HG03575 (cell line): ENCODE results near the gene CHRNA4.

Experiments used
- ATAC-seq: cut with Tn5 transposase; IDR thresholded peaks from one replicate; pipeline ENCODE4 v1.9.1; 2021; ENCODE audit not compliant: unreplicated experiment, insufficient number of reproducible peaks, low FRiP score; ENCODE audit errors: extremely low read depth

CHRNA4 gene

DNA sequence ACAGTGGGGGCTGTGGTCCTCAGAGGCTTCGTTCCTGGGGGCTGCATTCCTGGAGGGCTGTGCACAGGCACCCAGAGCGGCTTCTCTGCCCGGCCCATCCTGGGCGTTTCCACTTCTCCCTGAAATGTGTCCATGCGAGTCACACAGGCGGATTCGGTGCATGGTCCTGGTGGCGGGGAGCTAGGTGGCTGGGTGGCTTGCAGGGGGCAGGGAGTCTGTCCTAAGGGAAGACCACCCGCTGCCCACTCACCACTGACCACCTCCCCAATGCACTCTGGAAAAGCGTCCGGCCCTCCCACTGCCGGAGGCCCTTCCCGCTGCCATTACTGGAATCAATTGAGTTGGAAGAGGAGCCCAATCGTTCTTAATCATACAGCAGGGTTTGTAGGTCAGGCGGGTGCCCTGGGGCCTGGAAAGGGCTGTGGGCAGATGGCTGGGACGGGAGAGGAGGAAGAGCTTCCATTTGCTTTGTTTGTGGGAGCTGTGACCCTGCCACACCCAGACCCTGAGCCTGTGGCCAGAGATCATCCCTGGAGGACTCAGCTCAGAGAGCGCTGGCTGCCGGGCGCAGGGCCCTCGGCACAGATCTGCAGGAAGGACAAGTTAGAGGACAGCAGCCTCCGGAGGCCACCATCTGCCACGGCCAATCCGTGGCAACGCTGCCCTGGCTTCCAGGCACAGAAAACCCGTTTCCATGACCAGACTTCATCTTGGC lies 6.4 kb downstream of the CHRNA4 start:
- no peak for ATAC-seq

DNA sequence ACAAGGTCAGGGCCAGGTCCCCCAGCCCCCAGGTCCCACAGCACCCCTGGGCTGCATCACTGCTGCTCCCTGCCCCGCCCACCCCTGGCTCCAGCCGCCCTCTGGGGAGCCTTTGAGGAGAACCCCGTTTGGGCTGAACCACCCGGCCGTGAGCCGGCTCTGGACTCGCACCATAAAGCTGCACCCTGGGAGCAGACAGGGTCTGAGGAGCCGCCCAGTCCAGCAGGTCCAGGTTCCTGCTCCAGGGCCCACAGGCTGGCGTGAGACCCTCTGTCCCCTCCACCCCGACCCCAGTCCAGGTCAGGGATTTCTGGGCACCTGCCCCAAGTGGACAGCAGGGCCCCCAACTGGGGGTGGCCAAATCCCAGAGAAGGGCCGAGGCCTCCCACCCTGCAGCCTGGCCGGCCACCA lies 8.3 kb downstream of the CHRNA4 start:
- no peak for ATAC-seq

DNA sequence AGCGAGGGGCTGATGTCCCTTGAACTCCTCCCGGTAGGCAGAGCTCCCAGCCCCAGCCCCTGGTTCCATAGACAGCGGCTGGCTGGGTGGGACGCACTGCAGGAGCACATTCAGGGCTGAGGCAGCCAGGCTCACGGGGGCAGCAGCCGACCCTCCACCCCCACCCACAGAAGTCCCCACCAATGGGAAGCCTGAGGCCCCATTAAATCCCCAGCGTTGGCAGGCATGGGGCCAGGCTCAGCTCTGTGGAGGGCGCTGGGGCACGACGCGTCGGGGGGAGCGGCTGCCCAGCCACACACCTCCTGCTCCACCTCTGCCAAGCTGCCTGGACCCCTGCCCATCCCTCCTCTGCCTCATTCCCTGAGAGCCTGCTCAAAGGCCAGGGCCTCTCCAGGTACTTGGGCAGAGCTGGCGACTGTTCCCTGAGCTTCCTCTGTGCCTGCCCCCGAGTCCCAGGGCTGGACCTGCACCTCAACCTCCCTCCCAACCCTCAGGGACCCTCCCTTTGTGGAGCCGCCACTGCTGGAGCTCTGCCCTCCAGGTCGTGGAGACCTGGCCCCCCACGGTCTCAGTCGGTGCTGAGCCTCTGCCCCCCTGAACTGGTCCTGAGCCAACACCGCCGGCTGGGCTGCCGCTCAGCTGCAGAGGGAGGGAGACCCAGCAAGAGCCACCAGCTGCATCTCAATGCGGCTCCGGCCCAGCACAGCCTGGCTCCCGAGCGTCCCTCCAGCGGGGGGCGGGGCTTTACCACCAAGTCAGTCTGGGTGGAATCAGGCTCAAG lies 9.1 kb downstream of the CHRNA4 start:
- no peak for ATAC-seq

DNA sequence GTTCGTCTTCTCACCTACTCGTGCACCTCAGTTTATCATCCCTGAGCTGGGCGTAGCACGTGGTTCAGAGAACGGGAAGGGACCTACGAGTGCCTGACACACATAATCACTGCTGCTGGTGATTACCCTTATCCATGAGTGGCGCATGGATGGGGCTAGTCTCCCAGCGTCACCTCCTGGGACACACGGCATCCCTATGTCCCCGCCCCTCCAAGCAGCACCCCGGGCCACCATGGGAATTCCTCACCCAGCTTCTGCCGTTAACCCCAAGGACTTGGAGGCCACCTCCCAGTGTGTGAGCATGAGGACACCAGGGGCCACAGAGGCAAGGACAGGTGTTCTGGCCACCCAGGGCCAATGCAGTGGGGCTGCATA lies 9.8 kb downstream of the CHRNA4 start:
- ATAC-seq = no peak

DNA sequence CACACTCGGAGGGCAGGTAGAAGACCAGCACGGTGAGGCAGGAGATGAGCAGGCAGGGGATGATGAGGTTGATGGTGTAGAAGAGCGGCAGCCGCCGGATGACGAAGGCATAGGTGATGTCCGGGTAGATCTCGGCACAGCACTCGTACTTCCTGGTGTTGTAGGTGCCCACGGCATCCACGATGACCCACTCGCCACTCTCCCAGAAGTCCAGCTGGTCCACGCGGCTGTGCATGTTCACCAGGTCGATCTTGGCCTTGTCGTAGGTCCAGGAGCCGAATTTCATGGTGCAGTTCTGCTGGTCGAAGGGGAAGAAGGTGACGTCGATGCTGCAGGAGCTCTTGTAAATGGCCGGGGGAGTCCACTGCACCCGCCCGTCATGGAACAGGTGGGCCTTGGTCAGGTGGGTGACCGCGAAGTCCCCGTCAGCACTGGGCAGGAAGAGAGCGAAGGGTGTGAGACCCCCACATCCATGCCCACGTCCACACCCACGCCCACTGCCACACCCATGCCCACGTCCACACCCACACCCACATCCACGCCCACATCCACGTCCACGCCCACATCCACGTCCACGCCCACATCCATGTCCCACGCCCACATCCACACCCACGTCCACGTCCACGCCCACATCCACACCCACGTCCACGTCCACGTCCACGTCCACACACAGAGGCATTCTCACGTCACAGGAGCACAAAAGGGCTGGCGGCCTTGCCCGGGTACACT lies 10.4 kb downstream of the CHRNA4 start:
- no peak for ATAC-seq

DNA sequence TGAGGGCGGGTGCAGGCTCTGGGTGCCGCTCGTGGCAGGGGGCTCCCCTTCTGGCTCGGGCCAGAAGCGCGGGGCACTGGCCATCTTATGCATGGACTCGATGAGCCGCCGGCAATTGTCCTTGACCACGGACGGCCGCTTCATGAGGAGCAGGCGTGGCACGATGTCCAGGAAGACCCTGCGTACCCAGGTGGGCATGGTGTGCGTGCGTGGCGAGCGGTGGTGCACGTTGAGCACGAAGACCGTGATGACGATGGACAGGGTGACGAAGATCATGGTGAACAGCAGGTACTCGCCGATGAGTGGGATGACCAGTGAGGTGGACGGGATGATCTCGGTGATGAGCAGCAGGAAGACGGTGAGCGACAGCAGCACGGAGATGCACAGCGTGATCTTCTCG lies 11.0 kb downstream of the CHRNA4 start:
- ATAC-seq = no peak

DNA sequence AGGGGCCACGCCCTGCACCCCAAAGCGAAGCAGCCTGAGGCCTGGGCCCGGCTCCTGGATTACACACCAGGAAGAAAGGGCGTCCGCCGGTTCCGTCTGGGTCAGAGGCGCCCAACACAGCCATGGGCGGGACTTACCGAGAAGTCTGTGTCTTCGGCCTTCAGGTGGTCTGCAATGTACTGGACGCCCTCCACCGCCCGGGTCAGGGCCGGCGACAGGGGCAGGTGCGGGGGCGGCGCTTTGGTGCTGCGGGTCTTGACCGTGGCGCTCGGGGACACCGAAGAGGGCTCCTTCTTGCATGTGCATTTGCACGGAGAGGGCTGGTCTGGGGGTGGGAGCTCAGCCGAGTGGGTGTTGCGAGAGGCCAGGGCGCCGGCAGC lies 11.6 kb downstream of the CHRNA4 start:
- no peak for ATAC-seq

DNA sequence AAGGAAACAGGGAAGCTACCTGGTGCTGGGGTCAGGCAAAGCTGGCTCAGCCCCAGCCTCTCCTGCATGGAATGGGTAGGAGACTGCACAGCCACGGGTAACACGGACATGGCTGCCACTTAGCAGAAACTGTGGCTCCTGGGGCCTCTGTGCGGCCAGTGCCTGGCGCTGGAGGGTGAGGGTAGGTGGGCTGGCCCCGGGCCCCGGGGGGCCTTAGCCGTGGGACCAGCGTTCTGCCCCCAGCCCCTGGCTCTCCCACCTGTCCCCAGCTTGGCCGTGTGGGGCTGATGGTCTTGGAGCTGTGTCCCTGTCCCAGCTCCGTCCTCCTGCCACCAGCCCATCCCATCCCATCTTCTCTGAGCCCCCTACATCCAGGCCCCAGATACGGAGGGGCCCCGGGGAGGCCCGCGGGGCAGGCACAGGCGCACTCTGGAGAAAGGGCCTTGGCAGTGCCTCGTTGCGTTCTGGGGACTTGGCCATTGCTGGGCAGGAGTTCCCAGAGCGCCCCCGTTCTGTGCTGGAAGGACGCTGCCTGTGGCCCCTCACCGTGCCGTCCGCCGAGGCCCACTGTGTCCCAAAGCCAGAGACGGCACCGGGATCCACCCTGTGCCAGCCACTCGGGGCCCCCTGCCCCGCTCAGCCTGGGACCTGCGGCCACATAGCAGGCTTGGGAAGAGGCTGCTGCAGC lies 12.2 kb downstream of the CHRNA4 start:
- ATAC-seq = no peak

DNA sequence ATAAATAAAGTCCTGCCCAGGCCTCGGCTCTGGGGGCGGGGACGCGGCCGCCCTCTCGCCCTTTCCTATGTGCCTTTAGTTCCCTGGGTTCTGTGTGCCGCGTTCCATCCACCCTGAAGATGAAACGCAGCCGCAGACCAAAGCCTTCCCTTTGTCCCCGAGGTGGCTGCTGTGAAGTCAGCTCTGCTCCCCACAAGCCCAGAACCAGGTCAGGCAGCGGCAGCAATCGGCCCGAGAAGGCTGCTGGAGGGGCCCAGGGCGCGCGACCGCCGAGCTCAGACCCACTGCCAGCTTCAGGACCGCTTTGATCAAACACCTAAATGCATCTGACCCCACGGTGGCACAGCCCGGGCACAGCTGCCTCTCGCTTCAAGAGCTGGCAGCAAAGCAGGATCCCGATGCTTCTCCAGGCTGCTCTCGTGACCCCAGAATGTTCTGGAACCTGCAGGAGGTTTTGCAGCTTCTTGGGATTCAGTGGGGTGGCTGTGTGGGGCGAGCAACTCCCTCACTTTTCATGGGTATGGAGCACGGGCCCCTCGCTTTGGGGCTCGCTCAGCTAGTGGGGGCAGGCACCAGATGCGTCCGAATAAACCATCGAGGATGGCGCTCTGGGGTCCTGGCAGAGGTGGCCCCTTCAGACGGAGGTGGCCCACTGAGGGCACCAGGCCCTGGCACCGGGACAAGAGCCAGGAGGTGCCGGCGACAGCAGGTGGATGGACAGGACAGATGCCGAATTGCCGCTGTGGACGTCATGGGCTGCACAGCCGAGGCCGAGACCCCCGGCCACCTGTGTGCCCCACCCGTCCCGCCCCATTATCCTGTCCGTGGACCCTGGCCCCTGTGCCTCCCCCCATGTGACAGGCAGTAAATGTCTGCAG lies 13.0 kb downstream of the CHRNA4 start:
- no peak for ATAC-seq

DNA sequence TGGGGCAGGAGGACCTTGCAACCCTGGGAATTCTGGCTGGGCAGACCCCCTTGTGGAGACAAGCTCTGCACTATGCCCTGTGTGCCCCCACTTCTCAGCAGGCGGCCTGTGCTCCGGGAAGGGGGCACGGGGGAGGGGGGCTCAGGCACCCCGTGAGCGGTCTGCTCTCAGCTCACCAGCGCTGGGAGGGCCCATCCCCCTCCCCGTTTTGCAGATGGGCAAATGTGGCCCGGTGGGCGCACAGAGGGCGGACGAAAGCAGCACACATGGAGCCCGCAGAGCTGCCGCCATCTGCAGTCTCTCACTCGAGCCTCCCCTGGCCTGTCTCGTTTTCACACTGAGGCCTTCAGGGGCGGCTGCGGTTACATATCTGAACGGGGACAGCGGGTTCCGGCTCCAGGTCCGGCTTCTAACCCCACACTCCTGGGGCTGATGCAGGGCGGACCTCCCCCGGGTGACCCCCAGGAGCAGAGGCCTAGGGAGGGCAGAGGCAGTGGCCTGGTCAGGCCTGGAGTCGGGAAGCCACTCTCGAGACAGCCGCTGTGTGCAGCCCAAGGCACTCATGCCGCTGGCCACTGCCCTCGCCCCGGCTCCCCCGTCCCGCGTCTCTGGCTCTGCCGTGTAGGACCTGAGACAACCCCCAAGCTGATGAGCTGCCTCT lies 13.9 kb downstream of the CHRNA4 start:
- ATAC-seq = no peak

DNA sequence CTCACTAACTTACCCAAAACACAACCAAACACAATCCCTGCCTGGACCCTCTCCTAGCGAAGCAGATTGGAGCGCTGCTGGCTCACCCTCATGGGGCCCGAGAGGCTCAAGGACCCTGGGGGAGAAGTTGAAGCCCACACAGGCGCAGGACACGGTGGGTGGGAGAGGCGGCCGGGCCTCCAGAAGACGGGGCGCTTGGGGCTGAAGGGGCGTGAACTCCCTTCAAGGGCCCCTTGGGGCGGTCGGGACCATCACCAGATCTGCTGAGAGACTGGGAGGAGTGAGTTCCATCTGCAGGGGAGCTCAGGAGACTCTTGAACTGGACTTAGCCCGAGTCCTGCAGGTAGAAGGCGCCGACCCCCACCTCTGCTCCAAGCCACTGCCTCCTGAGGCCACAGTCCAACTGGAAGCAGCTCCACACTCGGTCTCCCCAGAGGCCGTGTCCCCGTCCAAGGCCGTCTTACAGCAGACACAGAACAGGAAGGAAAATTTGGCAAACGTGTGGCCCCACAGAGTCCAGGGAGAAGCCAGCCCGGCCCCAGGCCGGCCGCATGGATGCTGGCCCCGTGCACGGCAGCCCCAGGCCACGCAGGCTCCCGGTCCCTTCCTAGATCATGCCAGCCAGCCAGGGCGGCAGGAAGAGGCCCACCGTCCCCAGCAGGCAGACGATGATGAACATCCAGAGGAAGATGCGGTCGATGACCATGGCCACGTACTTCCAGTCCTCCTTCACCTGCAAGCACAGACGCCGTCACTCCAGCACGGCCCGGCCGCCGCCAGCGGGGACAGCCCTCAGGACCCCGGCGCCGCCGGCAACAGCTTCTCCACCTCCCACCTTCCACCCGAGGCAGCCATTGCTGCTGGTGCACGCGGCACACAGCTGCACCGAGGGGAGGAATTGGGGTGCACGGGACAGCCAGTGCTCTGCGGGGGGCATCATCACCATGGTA lies 14.7 kb downstream of the CHRNA4 start:
- no peak for ATAC-seq

DNA sequence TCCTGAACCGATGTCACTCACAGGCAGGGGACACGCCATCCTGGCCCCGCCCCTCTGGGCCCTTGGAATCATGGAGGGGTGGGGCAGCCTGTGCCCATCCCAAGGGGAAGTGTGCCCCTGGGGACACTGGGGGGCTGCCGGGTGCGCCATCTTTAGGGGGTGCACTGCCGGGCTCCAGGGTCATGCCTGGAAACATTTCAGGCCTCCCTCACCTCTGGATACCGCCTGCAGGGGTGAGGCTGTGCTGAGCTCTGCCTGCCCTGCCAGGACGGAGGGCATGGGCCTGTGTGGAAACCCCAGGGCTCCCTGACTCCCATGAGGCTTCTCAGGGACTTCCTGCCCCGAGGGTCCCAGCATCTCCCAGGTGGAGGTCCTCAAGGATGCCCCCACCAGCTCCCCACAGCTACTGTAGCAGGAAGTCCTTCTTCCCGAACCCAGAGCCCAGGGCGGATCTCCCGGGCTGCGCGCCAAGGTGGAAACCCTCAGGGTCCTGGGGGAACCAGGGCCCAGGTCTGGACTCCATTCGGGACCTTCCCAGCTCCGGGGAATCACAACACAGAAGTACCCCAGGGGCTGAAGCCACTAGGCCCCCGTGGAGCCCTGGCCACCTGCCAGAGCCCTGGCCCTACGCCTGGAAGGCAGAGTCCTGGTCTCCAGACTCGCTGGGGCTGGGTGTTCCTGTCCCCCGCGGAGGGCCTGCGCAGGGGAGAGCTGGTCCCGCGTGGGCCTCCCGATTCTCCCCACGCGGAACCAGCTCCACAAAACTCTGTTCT lies 15.6 kb downstream of the CHRNA4 start:
- ATAC-seq = no peak

DNA sequence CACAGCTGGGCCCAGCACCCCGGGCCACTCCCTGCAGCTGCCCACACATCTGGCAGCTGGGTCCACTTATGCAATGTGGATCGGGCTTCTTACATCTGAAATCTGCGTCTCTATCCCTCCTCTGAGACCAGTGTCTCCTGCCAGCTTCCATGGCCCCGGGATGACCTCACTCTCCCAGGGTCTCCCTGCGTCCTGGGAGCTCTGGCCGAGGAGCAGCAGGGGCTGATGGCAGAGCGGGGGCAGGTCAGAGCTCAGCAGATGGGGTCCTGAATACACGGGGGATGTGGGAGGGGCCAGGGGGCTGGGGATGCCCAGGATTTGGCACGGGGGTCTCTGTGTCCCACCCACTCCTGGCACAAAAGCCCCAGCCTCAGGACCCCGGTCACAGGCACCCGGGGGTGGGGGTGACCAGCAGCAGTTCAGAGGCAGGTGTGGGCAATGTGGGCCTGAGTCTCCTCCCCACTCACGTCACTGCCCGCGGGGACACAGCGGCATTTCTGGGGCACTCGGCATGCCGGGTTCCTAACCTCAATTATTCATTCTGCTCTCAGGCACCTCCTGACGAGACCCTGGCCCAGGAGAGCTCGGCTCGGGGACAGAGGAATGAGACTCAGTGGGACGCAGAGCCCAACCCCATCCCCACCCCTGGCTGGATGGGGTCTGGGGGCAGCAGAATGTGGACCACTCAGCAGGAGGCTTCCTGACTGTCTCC lies 16.4 kb downstream of the CHRNA4 start:
- ATAC-seq = no peak

DNA sequence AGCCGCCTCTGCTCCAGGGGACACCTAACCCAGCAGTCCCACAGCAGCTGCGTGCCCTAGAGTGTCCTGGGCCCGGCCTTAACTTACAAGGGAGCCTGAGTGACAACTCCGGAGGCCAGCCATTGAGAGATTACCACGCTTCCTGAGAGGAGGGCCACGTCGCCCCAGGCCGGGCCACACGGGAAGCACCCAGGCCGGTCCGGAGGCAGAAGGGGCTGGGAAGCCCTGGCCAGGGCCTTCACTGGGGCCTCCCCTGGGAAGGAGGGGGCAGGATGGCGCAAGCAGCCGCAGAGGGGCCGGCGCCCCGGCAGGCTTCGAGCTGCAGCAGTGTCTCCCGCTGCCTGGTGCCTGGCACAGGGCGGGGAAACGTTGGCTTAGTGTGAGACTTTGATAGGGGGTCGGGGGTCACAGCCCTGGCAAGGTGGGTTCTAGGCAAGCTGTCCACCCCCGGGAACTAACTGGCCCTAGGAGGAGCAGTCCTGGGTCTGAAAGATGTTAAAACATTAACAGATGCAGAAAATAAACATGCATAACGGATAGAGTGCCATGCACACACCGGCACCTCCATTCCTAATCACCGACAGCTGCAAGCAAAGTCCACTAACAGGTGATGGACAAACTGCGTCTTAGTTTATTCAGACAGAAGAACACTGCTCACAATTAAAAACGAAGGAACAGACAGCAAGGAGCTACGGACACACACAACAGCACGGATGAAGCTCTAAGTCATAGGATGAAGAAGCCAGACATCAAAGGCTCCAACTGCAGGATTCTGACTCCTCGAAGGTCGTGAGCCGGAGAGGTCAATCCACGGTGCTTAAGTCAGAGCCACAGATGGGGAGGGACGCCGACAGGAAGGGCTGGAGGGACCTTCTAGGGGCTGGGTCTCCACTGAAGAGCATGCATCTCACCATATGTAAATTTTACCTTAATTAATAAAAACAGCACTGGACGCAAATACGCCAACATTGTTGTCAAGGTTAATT lies 17.4 kb downstream of the CHRNA4 start:
- ATAC-seq = no peak
